Measurements from ENCODE around the gene SEC23A.
"Not testable (repeated sequence)": the region's sequence is repeated elsewhere in the genome, so short reads cannot be mapped to it uniquely, and the experiment has no call there.

SEC23A gene

DNA sequence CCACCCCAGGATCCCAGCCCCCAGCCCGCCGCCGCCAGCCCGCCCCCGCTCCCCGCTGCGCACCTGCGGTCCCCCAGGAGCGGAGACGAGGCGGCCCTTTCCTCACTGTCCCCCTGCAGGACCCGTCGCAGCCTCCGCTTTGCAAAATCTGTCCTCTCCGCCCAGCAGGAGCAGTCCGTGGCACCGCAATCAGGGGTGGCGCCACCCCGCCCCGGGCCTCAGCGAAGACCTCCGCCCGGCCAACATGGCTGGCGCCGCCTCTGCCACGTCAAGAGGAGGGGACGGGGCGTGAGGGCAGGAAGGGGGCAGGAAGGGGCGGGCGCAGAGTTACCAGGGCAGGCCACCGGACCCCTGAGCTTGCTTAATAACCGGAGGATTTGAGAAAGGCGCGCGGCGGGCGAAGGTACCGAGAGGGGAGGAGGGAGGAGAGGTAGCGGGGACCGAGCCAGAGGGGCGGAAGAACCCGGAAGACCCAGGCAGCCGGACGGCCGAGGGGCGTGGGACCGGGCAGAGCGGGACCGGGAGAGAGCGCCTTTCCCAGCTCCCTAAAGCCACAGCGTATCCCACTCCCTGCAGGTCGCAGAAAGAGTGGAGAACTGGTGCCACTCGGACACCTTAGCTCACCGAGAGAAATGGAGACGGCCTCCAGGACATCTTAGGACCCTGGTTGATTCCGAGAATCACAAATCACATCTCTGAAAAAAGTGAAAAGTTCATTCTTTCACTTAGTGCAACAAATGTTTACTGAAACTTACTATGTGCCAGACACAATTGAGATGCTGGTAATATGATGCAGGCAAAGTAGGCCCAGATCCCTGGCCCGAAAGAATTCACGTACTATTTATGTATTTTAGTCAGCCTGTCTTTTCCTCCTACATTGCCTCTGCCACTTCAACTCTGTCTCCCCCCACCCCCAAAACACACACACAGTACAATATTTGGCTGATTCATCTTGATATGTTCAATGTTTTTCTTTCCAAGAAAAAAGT is at the start of gene SEC23A:
TSS of gene SEC23A (minus strand) at position 267 of the 989 bp plus-strand sequence. CDS start 7,117 bp downstream, outside the sequence.
- peak; percentile 87 for DNase-seq (ENCODE audit: low spot score)

DNA sequence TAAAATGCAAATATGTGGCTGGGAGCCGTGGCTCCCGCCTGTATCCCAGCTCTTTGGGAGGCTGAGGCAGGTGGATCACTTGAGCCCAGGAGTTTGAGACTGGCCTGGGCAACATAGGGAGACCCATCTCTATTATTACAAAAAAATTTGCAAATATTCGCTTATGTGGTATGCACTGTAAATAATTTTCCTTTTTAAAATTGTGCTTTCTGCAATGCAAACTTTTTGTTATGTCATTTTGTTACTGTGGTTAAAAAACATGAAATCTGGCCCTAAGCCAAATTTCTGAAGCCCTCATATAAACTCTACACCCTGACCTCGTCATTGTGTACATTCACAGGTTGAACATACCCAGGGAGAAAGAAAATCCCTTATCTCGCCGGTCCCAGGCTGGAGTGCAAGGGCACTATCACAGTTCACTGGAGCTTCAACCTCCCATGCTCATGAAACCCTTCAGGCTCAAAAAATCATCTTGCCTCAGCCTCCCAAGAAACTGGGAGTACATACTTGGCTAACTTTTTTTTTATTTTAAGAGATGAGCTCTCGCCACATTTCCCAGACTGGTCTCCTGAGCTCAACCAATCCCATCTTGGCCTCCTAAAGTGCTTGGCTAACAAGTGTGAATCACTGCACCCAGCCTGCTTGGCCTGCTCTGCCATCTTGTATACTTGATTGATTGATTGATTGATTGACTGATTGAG is 42.4 kb upstream of the SEC23A start:
- no peak for DNase-seq (ENCODE audit: low spot score)

DNA sequence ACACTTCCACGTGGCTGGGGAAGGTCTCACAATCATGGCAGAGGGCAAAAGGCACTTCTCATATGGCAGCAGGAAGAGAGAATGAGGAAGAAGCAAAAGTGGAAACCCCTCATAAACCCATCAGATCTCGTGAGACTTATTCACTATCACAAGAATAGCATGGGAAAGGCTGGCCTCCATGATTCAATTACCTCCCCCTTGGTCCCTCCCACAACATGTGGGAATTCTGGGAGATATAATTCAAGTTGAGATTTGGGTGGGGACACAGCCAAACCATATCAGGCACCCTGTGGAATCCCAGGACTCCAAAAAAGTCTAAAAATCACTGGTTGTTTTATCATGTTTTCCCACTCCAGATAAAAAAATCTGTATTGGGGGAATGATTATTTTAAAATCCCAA is 40.2 kb upstream of the SEC23A start:
- DNase-seq (ENCODE audit: low spot score): not testable (repeated sequence)

DNA sequence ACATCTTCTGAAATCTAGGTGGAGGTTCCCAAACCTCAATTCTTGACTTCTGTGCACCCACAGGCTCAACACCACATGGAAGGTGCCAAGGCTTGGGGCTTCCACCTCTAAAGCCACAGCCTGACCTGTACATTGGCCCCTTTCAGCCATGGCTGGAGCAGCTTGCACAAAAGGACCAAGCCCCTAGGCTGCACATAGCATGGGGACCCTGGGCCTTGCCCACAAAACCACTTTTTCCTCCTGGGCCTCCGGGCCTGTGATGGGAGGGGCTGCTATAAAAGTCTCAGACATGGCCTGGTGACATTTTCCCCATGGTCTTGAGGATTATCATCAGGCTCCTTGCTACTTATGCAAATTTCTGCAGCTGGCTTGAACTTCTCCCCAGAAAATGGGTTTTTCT is 38.6 kb upstream of the SEC23A start:
- not testable (repeated sequence) for DNase-seq (ENCODE audit: low spot score)

DNA sequence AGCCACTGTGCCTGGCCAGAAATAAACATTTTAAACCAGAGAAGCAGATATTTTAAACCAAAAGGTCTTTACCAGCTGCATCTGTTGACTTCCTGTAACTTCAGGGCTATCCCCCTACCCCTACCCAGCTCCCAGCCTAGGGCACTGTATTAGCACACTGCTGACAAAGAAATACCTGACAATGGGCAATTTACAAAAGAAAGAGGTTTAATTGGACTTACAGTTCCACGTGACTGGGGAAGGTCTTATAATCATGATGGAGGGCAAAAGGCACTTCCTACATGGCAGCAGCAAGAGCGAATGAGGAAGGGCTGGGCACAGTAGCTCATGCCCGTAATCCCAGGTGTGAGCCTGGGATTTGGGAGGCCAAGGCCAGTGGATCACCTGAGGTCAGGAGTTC is 37.1 kb upstream of the SEC23A start:
- DNase-seq (ENCODE audit: low spot score): no peak

DNA sequence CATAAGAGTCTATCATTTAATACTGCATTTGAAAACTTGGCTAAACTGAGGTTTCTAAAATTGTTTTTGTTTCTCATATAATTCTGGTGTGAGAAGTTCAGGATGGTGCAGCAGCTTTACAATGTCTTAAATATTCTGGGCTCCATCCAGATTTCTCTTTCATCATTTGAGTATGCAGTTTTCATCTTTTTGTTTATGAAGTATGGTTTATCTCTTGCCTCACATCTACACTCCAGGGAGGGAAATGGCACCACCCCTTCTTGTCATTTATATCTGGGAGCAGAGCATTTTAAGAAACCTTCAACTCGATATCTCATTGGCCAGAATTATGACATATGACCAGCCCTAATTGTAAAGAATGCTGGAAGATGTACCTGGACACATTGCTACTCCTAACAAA is 35.4 kb upstream of the SEC23A start:
- no peak for DNase-seq (ENCODE audit: low spot score)

DNA sequence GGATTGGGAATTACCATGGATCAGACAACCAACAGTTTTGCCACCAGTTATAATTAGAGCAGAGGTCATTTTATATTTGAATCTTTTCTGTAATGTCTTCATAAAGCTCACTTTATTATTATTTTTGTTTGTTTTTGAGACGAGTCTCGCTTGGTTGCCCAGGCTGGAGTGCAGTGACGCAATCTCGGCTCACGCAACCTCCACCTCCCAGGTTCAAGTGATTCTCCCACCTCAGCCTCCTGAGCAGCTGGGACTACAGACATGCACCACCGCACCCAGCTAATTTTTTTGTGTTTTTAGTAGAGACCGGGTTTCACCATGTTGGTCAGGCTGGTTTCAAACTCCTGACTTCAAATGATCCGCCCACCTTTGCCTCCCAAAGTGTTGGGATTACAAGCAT is 34.8 kb upstream of the SEC23A start:
- DNase-seq (ENCODE audit: low spot score): not testable (repeated sequence)

DNA sequence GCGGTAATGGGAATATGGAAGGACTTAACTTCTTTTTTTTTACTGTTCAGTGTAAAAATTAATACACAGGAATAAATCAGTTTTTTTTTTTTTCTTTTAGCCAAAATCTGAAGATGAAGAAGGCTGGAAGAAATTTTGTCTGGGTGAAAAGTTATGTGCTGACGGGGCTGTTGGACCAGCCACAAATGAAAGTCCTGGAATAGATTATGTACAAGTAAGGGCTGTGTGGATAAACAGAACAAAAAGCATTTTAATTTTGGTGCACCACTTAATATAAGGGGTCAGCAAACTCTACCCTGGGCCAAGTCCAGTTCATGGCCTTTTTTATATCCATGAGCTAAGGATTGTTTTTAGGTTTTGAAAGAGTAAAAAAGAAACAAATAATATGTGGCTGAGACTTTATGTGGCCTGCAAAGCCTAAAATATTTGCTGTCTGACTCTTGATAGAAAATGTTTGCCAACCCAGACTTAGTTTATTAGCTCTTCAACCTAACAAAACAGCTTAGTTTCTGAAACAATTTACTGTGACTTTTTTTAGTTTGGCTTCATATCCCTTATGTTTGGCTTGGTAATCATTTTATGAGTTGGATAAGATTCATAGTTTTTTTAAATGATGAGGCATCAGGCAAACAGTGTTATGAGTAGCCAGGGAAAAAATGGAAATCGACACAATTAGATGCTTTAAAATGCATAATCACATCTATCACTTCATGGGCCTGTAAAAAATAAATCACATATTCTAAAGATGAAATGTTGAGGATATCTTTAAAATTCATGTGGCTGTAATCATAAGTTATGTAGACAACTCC is 19.5 kb upstream of the SEC23A start:
- DNase-seq (ENCODE audit: low spot score): no peak

DNA sequence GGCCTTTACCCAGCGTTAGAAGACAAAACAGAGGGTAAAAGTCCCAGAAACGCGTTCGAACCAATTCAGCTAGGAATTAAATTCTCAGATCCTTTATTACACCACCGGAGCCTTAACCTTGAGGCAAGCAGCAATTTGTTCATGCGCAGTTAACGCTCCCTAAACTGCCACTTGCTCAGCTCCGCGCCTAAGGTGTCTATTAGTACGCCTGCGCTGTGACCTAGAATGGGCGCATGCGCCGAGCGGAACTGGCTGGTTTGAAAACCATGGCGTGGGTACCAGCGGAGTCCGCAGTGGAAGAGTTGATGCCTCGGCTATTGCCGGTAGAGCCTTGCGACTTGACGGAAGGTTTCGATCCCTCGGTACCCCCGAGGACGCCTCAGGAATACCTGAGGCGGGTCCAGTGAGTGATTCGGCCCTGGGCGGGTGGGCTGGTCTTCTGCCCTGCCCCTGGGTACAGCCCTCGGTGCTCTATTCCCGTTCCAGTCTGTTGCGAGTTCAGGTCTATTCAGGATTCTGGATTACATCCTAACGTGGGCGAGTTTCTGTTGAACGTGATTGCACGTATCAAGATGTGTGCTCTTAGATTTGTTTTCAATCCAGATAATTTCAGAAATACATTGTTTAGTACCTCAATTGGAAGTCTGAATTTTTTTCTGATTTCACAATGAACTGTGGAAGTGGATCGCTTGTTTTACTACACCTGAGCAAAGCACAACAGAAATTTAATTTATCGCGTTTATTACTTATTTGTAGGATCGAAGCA is 11.2 kb upstream of the SEC23A start, which contains the start of gene GEMIN2:
TSS of gene GEMIN2 (plus strand) at position 251 of the 766 bp plus-strand sequence. CDS start at position 267, 16 bp downstream.
- DNase-seq (ENCODE audit: low spot score): peak; percentile 96

DNA sequence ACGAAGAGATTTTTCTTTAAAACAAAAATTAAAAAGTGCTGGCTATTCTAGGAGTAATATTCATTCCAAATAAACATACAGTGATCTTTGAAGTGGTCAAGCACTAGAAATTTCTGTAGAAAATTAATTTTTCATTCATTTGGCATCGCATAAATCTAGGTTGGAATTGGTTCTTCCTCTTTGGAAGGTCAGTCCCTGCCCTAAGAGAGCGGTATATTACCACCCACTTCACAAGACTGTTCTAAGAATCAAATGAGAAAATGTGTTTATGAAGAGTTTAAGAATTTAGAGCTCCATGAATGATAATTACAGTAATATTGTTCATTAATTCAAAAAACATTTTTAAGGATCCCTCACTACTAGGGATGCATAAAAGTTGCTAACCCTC is 10.6 kb upstream of the SEC23A start:
- no peak for DNase-seq (ENCODE audit: low spot score)

DNA sequence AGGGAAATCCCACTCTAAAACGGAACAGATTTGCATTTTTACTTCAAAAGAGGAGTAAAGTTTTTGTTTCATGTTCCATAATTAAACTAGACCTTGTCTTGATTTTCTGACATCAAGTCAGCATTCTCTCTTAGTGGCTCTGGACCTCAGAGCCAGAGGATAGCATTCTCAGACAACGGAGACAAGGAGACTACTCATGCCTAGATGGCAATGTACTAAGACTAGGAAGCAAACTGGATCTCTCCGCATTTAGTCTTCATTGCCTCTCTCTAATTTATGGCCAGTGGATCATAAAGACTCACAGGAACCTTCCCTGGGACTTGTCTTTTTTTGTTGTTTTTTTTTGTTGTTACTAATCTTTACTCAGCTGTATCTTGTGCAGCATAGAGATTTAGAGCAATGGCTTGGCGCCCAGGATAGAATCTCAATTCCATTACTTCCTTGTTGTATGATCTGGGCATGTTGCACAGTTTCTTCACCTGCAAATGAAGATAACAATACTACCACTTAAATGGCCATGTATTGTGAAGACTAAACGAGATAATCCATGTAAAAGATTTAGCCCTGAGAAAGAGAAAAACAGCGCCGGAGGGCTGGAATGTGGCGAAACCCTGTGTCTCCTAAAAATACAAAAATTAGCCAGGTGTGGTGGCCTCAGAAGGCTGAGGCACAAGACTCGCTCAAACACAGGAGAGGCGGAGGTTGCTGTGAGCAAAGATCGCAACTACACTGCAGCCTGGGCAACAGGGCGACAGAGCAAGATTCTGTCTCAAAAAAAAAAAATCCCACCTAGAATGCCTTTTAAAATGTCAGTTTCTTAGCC is 7.1 kb upstream of the SEC23A start:
- DNase-seq (ENCODE audit: low spot score): no peak

DNA sequence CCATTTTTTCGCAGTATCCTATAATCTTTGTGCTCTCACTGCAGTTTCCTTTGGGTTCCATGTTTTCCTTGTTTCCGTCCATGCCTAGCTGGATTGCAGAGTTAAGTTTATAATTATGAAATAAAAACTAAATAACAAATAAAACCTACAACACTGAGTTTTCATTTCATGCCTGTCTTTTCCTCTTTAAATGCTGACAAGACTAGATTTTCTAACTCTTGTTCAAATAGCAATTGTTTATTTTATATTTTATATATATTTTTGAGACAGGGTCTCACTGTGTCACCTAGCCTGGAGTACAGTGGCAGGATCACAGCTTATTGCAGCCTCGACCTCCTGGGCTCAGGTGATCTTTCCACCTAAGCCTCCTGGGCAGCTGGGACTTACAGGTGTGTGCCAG is 5.8 kb upstream of the SEC23A start:
- DNase-seq (ENCODE audit: low spot score): no peak

DNA sequence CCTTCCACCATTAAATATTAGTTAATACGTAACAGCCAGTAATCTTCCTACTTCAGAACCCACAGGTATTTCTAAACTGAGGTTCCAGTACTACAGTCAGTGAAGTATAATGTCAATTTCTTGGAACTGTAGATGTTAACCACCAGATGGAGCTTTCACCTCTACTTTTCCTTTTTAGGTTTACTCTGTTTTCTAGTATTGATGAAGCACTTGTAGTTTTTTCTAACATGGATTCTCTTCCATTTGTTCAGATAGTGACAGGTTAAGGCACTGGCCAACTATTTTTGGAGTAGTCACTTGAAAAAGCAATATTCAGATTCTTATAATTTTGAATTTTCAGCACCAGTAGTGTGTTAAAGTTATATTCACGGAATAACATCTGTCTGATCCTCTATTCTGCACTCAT is 4.6 kb upstream of the SEC23A start:
- DNase-seq (ENCODE audit: low spot score): peak; percentile 37

DNA sequence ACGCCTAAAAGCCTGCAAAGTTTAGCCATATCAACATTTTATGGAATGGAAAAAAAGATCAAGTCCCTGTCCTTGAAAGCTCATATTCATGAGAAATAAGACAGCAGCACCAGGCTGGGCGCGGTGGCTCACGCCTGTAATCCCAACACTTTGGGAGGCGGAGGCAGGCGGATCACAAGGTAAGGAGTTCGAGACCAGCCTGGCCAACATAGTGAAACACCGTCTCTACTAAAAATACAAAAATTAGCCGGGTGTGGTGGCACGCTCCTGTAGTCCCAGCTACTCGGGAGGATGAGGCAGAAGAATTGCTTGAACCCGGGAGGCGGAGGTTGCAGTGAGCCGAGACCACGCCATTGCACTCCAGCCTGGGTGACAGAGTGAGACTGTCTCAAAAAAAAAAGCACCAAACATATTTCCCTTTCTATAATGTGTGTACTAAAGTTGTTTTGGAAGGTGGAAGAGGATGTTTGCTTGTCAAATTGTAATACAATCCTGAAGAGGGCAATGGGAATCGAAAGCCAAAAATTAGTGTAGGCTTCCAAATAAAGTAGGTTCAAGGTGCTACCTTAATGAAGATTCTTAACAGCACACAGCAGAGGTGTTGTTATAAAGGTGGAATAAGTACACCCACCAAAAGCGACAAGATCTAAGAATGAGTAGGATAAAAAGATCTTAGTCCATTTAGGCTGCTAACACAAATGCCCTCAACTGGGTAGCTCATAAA is 1.2 kb upstream of the SEC23A start:
- not testable (repeated sequence) for DNase-seq (ENCODE audit: low spot score)

DNA sequence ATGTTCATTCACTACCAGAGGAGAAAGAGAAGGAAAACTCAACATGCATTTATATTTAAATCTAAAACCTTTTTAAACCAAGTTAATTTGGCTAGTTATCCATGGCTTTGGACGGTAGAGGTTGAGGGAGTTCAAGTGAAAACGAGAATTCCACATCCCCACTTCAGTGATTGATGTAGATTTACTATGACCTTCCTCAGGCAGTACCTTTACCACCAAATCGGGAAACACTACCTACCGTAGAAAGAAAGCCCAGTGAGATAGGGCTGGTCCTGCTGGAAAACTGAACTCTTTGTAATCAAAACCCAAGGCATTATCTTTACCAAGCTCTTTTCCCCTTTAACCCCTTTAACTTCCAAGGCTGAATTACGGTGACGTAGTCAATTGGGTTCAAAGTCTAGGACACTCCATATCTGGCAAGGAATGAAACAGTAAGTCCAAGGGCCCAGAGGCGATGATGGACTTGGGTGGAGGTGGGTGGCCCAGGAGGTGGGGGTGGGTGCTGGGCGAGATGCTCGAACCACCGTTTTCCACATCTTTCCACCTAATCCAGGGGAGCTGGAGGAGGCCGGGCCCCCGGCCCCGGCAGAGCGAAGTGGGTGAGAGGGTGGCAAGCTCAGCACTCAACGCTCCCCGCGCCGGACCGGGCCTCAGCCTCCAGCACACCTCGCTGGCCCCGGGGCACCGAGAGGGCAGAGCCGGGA is 618 bp downstream of the SEC23A start:
- peak; percentile 56 for DNase-seq (ENCODE audit: low spot score)

DNA sequence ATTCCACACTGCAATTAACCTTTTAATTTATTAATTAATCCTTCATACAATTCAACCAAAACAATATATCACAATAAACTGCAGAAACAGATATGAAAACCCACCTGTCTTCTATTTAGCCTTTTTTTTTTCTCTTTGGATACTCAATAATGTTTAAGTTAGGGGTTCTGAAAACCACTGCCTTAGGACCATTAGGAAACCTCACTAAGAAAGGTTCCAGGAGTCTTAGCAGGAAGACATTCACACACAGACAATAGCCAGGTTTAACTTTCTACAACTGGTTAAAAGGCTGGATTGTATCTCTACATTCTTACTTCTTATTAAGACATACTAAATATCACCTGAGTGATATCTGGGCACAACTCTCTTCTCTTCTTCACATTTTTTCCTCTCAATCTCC is 3.3 kb downstream of the SEC23A start:
- no peak for DNase-seq (ENCODE audit: low spot score)

DNA sequence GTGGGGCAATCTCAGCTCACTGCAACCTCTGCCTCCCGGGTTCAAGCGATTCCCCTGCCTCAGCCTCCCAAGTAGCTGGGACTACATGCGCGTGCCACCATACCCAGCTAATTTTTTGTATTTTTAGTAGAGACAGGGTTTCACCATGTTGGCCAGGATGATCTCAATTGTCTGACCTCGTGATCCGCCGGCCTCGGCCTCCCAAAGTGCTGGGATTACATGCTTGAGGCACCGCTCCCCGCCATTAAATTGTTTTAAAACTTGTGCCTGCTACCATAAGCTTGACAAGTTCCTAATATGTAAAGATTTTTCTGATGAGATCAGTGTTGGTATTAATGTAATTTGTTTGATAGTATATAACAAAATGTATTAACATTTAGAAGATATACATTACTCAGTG is 3.8 kb downstream of the SEC23A start:
- DNase-seq (ENCODE audit: low spot score): not testable (repeated sequence)

DNA sequence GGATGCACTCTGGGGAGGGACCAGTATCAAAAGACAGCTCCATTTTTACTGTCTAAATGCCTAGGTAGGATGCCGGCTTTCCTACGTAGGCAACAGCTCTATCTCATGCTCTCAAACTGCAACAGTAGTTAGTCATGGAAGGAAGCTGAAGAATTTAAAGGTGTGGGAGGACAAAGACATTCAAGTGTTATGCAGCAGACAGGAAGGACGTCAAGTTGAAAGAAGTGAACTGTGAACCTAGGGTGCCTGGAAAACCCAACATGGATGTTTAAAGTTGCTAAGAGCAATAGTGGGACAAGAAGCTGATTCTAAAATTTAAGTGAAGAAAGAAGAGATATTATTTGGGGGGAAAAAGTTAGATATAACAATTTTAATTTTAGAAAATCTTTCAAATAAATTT is 5.9 kb downstream of the SEC23A start:
- DNase-seq (ENCODE audit: low spot score): no peak

DNA sequence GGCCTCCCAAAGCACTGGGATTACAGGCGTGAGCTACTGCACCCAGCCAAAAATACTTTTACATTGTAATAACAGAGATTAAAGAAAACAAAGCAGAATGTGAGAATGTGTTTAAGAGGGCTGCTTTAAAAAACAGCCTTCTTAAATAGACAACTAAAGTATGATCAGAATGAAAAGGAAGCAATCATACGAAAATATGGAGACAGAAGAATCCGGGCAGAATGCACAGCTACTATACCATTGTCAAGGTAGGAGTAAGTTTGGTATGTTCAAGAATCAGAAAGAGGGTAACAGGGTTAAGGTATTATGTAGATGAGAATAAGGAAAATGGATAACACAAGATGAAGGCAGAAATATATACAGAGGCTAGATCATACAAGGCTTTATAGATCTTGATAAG is 8.5 kb downstream of the SEC23A start:
- no peak for DNase-seq (ENCODE audit: low spot score)

All from cerebellar cortex (tissue), 1 donor.